A673 (cell line): ENCODE results near the gene NELL1. TPM values are rescaled to one million over a fixed set of nuclear protein-coding genes. Genes with fewer than 3 reads are reported as not detected.

ENCODE experiments used
- BruUV-seq: library from RNA; stranded (reverse); fragments of 400-500 nt; replicated peaks from 2 replicates; lab custom pipeline; 2021; lab: Mats Ljungman, UMichigan
- CTCF ChIA-PET: fragments of 300-600 bp; sonication (Branson Sonifier 250); formaldehyde crosslinking; loops from one replicate; lab custom pipeline; 2022; ENCODE audit warnings: antibody characterized with exemption; lab: Charles Lee
- POLR2A ChIA-PET: fragments of 300-600 bp; sonication (Branson Sonifier 250); formaldehyde crosslinking; loops from one replicate; lab custom pipeline; 2022; ENCODE audit warnings: antibody characterized with exemption; ENCODE audit not compliant: low non-redundant PET; lab: Charles Lee
- DNase-seq: peaks from one replicate; pipeline ENCODE4 v3.0.0-alpha.2; 2015; ENCODE audit warnings: low spot score
- H3K27ac ChIP-seq: fragments of 200-600 bp; sonication (generic); 2 replicates; pipeline ENCODE4 v1.5.1; 2016; ENCODE audit warnings: mixed run types, low read depth, mild to moderate bottlenecking, mixed read lengths, antibody characterized with exemption, low read length; ENCODE audit not compliant: poor library complexity, severe bottlenecking
- H3K27me3 ChIP-seq: fragments of 200-600 bp; sonication (generic); replicated peaks from 2 replicates; pipeline ENCODE4 v1.6.1; 2017; ENCODE audit warnings: mixed run types, low read depth, mild to moderate bottlenecking, mixed read lengths, antibody characterized with exemption, low read length; ENCODE audit not compliant: insufficient read depth, poor library complexity
- H3K36me3 ChIP-seq: fragments of 200-600 bp; sonication (generic); 2 replicates; pipeline ENCODE4 v1.6.1; 2016; ENCODE audit warnings: mixed run types, mild to moderate bottlenecking, mixed read lengths, antibody characterized with exemption, low read length; ENCODE audit not compliant: insufficient read depth, poor library complexity, severe bottlenecking
- H3K4me1 ChIP-seq: fragments of 200-600 bp; sonication (generic); 2 replicates; pipeline ENCODE4 v1.6.1; 2017; ENCODE audit warnings: mixed run types, mild to moderate bottlenecking, mixed read lengths, antibody characterized with exemption, low read length; ENCODE audit not compliant: insufficient read depth, poor library complexity, severe bottlenecking
- H3K4me3 ChIP-seq: fragments of 200-600 bp; sonication (generic); 2 replicates; pipeline ENCODE4 v1.5.1; 2016; ENCODE audit warnings: low read depth, mixed run types, mild to moderate bottlenecking, mixed read lengths, low read length; ENCODE audit not compliant: poor library complexity, severe bottlenecking
- H3K9me3 ChIP-seq: fragments of 200-600 bp; sonication (generic); 2 replicates; pipeline ENCODE4 v1.6.1; 2016; ENCODE audit warnings: mixed run types, low read depth, mild to moderate bottlenecking, mixed read lengths, antibody characterized with exemption, low read length; ENCODE audit not compliant: poor library complexity, severe bottlenecking
- CTCF ChIP-seq: fragments of 300-800, 200-600 bp; sonication (generic); conservative IDR thresholded peaks from 2 replicates; pipeline ENCODE4 v1.5.1; 2017; ENCODE audit warnings: low read depth, mild to moderate bottlenecking, antibody characterized with exemption, low read length, moderate library complexity, mixed read lengths
- EZH2 ChIP-seq: fragments of 200-600 bp; sonication (generic); IDR thresholded peaks from 2 replicates; pipeline ENCODE4 v1.6.1; 2017; ENCODE audit warnings: borderline replicate concordance, low read depth, mild to moderate bottlenecking, mixed read lengths, antibody characterized with exemption, low read length; ENCODE audit not compliant: poor library complexity, severe bottlenecking
- intact Hi-C: fragments of 100-400 bp; cut with micrococcal nuclease; formaldehyde crosslinking; loops from one replicate; pipeline ENCODE4 v1.10.0; 2022; ENCODE audit not compliant: unreplicated experiment
- total RNA-seq: library from RNA; stranded (reverse); gene quantifications from 2 replicates; pipeline ENCODE4 v1.2.3, GENCODE V29; 2021

NELL1 gene
- total RNA-seq, 1 experiment from 2014 or later, result 0.32 TPM

- POLR2A ChIA-PET, result no interaction called here
- DNase-seq, result no peak
- no peak for TF ChIP-seq CTCF
- no peak for TF ChIP-seq EZH2
- Histone ChIP-seq H3K9me3 (no peaks in the 10 kb centered on the region), H3K27ac (no peak overlapping the region), H3K36me3 (no peaks in the 10 kb centered on the region), H3K4me3 (no peak overlapping the region), H3K27me3 (peaks cover 6% of the 10 kb centered on the region), H3K4me1 (no peaks in the 10 kb centered on the region)
- intact Hi-C loops, result no loop called here
- CTCF ChIA-PET, result no interaction called here
- BruUV-seq, result no TSS peak
Observed at GRCh38 chr11:20661850-20662249, 7.5 kb upstream of the NELL1 start.

GRCh38 chr11:20668131-20668809 lies 1.1 kb upstream of the NELL1 start:
- Histone ChIP-seq H3K36me3 (no peaks in the 10 kb centered on the region), H3K4me1 (peaks cover 8% of the 10 kb centered on the region), H3K4me3 (no peak overlapping the region), H3K27me3 (peaks cover 58% of the 10 kb centered on the region), H3K9me3 (no peaks in the 10 kb centered on the region), H3K27ac (no peak overlapping the region)
- ChIA-PET POLR2A (no interaction called here), CTCF (no interaction called here)
- no peak for DNase-seq
- peak; percentile 46 for TF ChIP-seq EZH2
- no peak for TF ChIP-seq CTCF
- no TSS peak for BruUV-seq
- intact Hi-C loops, result no loop called here

GRCh38 chr11:20669820-20670684 lies 666 bp downstream of the NELL1 start:
- no TSS peak for BruUV-seq
- TF ChIP-seq CTCF, result no peak
- TF ChIP-seq EZH2, result peak; percentile 75
- ChIA-PET POLR2A (no interaction called here), CTCF (no interaction called here)
- H3K9me3 ChIP-seq, result no peaks in the 10 kb centered on the region
- H3K36me3 ChIP-seq, result no peaks in the 10 kb centered on the region
- DNase-seq, result peak; percentile 10
- intact Hi-C loops, result loop anchor here (5.0 kb wide), 1 partner anchor 202 kb away; no protein-coding TSS in a partner anchor
- no peak overlapping the region for H3K27ac ChIP-seq
- H3K4me1 ChIP-seq, result peaks cover 8% of the 10 kb centered on the region
- H3K27me3 ChIP-seq, result peaks cover 56% of the 10 kb centered on the region
- H3K4me3 ChIP-seq, result peak overlapping the region; percentile 35
